CD4-positive, alpha-beta T cell treated with Interleukin-4 for 4 hours (primary cell): ENCODE results near the gene MAP1LC3B2.

Source experiments
- DNase-seq: peaks from one replicate; pipeline ENCODE4 v3.0.0-alpha.2; 2020

Gene MAP1LC3B2

GRCh38 chr12:116597886-116598285 lies 38.7 kb downstream of the MAP1LC3B2 start:
- no peak for DNase-seq

DNA sequence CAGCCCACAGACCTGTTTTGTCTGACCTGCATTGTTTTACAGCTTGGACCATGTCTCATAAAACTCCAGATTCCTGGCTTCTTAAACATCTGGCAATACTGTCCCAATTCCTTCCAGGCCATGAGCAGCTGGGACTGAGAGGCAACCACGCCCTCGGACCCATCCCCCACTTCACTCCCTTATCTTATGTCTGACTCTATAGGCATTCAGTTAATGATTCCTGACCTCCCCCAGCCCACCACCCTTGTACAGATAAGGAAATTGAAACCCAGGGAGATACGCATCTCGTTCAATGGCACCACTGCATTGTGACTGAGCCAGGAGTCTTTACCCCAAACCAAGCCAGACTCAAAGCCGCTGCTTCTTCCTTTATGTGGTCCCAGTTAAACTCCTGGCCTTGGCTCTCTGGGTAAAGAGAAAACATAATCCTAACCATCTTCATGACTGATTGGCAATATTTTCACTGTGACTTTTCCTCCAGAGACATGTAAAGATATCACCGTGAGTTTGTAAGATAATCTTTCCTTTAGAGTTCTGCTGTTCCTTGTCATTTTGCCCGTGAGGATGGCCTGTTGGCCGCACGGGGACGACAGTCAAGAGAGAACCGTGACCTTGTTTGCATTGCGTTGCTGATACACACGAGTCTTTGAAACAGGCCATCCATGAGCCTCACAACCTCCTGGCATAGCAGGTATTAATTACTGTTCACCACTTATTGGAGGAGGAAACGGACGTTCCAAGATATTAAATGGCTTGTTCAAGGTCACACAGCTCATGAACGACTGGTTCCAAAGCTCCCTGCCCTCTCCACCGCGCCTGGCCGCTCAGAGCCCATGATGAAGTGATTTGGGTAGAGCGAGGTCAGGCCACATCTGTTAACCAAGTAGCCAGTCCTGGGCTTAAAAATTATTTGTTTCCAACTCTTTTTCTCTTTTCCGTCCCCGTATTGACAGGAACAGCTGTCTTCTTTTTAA lies 39.4 kb downstream of the MAP1LC3B2 start:
- DNase-seq = no peak

DNA sequence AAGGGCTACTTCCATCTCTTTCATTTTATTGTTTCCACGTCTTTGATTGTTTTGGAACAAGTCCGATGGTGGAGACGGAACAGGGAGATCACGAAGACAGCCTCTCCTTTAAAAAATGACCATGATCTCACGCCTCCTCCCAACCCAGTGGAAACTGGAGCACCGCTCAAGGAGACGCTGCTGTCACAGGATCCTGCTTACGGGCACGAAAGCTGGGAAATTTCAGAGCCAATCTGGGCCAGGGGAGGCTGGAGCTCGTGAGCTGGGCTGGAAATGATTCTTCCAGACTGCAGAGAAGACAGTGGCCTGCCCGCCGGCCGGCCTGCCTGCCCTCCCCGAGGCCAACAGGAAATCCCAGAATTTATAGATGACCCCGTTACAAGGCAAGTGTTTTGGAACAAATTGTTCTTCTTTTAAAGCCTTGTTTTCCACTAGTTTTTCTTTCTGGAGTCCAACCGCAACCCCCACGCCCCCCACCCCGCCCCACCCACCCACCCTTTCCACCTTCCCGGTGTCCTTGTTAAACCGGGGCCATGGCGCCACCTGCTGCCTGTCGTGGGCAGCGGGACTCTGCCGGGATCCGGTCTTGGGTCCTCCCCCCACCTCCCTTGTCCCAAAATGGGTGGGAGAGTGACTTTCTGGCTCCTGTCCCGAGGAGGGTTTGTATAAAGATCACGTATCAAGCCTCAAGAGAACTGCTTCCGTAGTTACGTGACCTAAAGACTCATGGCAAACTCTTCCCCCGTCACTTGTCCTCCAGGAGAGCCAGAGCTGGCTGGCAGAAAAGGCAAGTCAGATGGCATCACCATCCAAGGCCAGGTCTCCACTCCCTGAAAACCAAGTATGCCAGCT lies 40.3 kb downstream of the MAP1LC3B2 start:
- peak; percentile 34 for DNase-seq

DNA sequence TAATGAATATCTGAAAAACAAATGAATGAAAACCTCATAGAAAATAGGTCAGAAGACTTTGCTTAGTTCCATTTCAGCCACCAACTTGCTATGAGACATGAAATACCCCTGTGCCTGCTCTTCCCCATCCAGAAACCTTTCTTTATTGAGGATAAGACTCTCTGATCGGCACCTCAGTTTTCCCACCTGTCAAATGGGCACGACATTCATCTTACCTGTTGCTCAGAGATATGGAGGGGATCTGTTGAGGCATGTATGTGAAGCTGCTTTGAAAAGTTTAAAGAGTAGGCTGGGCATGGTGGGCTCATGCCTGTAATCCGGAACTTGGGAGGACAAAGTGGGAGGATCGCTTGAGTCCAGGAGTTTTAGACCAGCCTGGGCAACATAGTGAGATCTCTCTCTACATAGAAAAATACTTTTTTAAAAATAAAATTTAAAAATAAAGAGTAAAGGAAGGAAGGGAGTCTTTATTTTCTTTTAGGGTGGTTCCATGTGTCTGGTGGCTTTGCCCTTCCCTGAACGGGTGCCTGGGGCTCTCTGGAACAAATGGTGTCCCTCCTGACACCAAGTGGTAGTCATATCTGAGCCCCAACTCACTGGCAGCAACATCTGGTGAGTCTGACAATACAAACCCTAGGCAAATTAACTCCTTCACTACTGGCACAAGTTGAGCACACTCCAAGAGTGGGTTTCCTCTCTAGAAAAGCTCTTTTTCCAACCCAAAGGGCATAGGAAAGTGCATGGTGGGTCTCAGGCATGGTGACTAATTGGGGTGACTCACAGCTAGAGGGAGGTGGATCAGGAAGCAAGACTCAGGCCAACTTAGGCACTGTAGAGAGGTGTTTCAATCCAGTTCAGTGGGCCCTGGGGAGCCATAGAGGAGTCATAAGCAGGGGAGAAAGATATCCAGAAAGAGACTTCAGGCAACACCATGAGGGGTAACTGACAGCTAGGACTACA lies 42.1 kb downstream of the MAP1LC3B2 start:
- DNase-seq = no peak

- DNase-seq = no peak
Observed at GRCh38 chr12:116601933-116602810, 43.0 kb downstream of the MAP1LC3B2 start.

- DNase-seq = no peak
Observed at GRCh38 chr12:116603546-116604177, 44.5 kb downstream of the MAP1LC3B2 start.

DNA sequence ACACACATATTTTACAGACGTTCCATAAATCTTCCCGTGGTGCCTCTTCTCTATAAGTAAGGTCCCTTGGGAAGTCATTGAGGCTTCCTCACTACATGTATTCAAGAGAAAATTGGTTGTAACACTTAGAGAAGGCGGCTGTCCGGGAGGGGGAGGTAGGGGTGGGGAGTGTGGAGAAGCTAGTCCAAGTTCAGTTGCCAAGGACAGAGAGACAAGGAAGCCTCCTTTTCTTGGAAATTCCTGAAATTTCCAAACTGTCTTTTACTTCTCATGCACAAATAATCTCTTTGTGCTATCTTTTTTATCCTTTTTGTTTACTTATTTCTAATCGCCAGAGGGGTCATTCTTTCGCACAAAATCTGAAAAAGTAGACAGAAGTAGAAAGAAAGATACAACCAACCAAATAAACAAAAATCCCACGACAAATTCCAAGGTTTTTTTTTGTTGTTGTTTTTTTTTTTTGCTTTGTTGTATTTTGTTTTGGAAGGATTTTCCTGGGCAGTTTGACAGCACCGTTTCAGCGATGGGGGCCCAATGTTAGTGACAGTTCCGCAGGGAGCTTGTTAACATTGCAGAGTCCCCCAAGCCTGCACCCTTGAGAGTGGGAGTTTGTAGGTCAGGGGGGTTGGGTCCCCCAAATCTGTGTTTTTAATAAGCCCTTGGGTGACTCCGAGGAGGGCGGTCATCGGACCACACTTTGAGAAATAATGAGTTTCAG lies 45.2 kb downstream of the MAP1LC3B2 start:
- DNase-seq = no peak

DNA sequence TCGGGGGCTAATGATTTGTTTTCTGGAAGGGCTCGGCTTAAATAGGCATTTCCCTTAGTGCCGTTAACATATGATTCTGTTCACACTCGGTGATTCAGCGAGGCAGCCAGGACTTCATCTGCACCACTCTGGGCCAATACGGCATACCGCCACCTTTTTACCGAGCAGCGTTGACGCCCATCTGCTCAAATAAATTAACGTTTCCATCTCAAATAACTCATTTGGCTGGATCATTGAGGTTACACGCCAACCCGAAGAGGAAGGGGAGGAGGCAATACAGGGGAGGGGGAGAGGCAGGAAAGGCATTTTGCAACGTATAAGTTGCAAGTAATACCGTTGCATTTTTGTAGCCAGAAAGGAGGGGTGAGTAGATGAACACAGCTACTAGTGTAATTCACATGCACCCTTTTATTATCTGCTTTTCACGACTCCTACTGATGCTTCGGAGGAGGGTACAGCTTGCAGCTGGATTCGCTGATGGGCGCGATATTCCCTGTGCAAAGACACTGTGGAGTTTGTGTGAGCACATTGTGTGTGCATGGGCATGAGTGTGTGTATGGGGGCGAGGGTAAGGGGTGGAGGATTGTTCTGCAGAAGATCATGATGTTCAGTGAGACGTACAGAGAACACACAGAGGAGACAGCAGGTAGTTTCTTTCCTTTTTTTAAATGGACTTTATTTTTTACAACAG lies 45.9 kb downstream of the MAP1LC3B2 start:
- no peak for DNase-seq

GRCh38 chr12:116606397-116606796 lies 47.2 kb downstream of the MAP1LC3B2 start:
- DNase-seq = no peak

GRCh38 chr12:116607039-116607438 lies 47.9 kb downstream of the MAP1LC3B2 start:
- no peak for DNase-seq

- DNase-seq = peak; percentile 11
Observed at GRCh38 chr12:116609319-116610114, 50.3 kb downstream of the MAP1LC3B2 start.

DNA sequence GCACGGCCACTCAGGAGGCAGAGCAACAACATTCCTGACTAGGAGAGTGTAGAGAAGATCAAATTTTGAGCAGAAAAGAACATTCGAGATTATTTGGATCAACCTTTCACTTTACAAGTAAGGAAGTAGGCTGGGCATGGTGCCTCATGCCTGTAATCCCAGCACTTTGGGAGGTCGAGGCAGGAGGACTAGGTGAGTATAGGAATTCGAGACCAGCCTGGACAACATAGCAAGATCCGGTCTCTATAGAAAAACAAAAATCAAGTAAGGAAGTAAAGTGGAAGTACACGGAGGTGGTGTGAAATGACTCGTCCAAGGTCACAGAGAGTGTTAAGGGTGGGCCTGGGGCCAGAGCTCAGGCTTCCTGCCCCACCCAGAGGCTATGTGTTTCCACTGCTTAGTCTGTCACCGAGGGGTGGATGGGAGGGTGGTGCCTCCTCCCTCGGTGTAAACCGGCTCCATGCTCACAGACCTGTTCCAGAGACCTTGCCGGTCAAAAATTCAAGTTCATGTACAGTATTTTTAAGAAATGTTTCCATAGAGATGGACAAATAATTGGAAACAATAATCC lies 51.9 kb downstream of the MAP1LC3B2 start:
- DNase-seq = no peak

DNA sequence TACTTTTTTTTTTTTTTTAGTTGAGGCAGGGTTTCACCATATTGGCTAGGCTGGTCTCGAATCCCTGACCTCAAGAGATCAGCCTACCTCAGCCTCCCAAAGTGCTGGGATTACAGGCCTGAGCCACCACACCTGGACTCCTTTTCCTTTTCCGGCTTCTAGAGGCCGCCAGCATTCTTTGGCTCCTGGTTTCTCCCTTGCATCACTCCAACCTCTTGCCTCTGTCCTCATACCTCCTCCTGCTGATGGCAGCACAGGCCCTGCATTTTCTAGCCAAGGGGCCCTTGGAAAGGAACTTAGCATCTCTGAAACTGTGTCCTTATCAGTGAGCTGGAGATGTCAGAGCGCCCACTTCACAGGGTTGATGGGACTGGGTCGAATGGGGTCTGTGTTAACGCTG lies 53.3 kb downstream of the MAP1LC3B2 start:
- no peak for DNase-seq

DNA sequence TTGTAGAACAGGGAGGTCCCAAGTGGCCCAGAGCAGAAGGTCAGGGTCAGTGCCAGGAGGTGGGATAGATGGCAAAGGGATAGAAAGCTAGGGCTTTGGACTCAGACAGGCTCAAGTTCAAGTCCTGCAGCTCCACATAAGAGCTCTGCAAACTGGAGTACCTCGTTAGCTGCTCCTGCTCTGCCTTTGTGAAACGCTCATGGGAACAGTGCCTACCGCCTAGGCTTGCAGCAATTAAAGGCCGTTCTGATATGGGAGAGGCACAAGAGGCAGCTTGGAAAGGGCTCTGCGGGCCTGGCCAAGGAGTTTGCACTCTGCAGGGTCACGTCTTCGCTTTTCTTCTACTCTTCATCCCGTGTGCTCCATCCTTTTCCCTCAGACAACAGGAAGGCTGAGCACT lies 54.1 kb downstream of the MAP1LC3B2 start:
- DNase-seq = no peak

DNA sequence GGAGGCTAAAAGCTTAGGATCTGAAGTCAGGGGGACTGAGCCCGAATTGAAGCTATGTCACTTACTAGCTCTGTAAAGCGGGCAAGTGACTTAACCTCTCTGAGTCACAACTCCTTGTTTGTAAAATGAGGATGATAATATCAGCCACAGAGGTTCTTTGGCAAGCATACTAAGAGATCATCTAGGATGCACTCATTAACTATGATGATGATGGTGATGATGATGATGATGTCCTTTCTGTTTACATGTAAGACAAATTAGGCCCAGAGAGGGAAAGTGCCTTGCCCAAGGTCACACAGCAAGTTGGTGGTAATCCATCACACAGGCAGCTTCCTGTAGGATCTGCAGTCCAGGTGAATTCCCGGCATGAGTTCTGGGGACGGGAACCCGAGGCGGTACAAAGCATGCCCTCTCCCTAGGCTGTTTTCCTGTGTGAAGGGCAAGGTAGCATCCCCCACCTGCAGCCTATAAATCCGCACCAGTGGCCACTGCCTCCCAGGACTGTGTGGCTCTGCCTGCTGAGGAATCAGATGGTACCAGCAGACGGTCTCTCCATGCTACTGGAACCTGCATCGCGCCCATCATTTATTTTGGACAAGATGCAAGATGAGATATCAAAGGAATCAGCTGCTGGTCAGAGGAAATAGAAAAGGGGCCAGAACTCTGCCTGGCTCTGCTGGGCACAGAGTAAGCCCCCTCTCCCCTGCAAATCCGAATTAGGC lies 55.2 kb downstream of the MAP1LC3B2 start:
- no peak for DNase-seq

DNA sequence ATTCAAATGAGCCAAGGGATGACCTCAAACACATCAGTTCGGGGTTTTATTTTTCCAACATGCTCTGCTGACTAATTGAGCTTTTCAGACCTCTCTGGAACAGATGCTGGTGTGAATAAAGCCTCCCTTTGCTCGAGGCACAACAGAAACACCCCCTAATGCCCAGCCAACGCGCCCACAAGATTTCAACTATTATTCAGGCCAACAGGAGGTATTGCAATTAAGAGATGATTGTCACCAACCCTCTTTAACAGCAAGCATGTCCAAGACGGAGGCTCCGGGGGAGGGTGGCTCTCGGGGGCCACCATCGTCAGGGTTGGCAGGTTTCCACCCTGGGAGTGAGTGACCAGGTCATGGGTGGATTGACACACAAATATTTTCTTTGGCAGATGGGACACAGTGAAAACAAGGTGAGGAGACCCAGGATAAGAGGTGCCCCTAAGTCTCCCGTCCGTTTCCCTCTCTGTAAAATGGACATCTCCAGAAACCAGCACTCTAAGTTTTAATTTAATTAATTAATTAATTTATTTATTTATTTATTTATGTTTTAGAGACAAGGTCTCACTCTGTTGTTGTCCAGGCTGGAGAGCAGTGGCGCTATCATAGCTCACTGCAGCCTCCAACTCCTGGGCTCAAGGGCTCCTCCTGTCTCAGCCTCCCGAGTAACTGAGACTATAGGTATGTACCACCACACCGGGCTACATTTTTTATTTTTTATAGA lies 56.1 kb downstream of the MAP1LC3B2 start:
- DNase-seq = no peak
